Nephron progenitor cell (in vitro differentiated cells): ENCODE data around the gene HOATZ.
A peak's percentile ranks its signal among the peaks of the same experiment; 100 is the strongest.

Experiments used
- DNase-seq: peaks from one replicate; pipeline ENCODE4 v3.0.0; 2021
- H3K27ac Mint-ChIP-seq: 2 replicates; pipeline ENCODE4 v1.8.0; 2021; ENCODE audit warnings: mild to moderate bottlenecking, moderate library complexity, mixed read lengths
- H3K27me3 Mint-ChIP-seq: 2 replicates; pipeline ENCODE4 v1.8.0; 2021; ENCODE audit warnings: mild to moderate bottlenecking, low read depth, mixed read lengths; ENCODE audit not compliant: poor library complexity
- H3K36me3 Mint-ChIP-seq: 2 replicates; pipeline ENCODE4 v1.8.0; 2021; ENCODE audit warnings: low read depth, mixed read lengths
- H3K4me1 Mint-ChIP-seq: 2 replicates; pipeline ENCODE4 v1.8.0; 2021; ENCODE audit warnings: mixed read lengths
- H3K4me3 Mint-ChIP-seq: 2 replicates; pipeline ENCODE4 v1.8.0; 2021; ENCODE audit warnings: mild to moderate bottlenecking, moderate library complexity, mixed read lengths
- H3K9me3 Mint-ChIP-seq: 2 replicates; pipeline ENCODE4 v1.8.0; 2021; ENCODE audit warnings: mild to moderate bottlenecking, moderate library complexity, mixed read lengths
- TF ChIP-seq, protein P1 (sequence below): fragments of 200-600 bp; sonication (generic); IDR thresholded peaks from 2 replicates; pipeline ENCODE4 v1.5.0; 2021; ENCODE audit warnings: antibody characterized with exemption

The HOATZ gene

GRCh38 chr11:111513240-111513605 lies 1.4 kb upstream of the HOATZ start:
- TF ChIP-seq, protein P1, sequence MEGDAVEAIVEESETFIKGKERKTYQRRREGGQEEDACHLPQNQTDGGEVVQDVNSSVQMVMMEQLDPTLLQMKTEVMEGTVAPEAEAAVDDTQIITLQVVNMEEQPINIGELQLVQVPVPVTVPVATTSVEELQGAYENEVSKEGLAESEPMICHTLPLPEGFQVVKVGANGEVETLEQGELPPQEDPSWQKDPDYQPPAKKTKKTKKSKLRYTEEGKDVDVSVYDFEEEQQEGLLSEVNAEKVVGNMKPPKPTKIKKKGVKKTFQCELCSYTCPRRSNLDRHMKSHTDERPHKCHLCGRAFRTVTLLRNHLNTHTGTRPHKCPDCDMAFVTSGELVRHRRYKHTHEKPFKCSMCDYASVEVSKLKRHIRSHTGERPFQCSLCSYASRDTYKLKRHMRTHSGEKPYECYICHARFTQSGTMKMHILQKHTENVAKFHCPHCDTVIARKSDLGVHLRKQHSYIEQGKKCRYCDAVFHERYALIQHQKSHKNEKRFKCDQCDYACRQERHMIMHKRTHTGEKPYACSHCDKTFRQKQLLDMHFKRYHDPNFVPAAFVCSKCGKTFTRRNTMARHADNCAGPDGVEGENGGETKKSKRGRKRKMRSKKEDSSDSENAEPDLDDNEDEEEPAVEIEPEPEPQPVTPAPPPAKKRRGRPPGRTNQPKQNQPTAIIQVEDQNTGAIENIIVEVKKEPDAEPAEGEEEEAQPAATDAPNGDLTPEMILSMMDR = no peak
- Mint-ChIP-seq H3K4me1 (peaks cover 5% of the 10 kb centered on the region), H3K4me3 (peak overlapping the region; percentile 17)

GRCh38 chr11:111515591-111515990 lies 1.0 kb downstream of the HOATZ start:
- H3K9me3 Mint-ChIP-seq = no peaks in the 10 kb centered on the region
- no peaks in the 10 kb centered on the region for H3K4me1 Mint-ChIP-seq
- no peak for DNase-seq
- H3K4me3 Mint-ChIP-seq = no peak overlapping the region
- TF ChIP-seq, protein P1 = no peak
- peaks cover 59% of the 10 kb centered on the region for H3K27me3 Mint-ChIP-seq
- no peak overlapping the region for H3K27ac Mint-ChIP-seq
- no peaks in the 10 kb centered on the region for H3K36me3 Mint-ChIP-seq

More at GRCh38 chr11:111513240-111513605, 1.4 kb upstream of the HOATZ start:
- H3K9me3 Mint-ChIP-seq = no peaks in the 10 kb centered on the region
- peaks cover 63% of the 10 kb centered on the region for H3K27me3 Mint-ChIP-seq
- no peaks in the 10 kb centered on the region for H3K36me3 Mint-ChIP-seq
- no peak overlapping the region for H3K27ac Mint-ChIP-seq
- no peak for DNase-seq

GRCh38 chr11:111518668-111519067 lies 4.1 kb downstream of the HOATZ start:
- Mint-ChIP-seq H3K9me3 (no peaks in the 10 kb centered on the region), H3K36me3 (no peaks in the 10 kb centered on the region), H3K27ac (no peak overlapping the region), H3K4me3 (no peak overlapping the region), H3K27me3 (peaks cover 30% of the 10 kb centered on the region), H3K4me1 (no peaks in the 10 kb centered on the region)
- DNase-seq = no peak
- TF ChIP-seq, protein P1 = no peak

DNA sequence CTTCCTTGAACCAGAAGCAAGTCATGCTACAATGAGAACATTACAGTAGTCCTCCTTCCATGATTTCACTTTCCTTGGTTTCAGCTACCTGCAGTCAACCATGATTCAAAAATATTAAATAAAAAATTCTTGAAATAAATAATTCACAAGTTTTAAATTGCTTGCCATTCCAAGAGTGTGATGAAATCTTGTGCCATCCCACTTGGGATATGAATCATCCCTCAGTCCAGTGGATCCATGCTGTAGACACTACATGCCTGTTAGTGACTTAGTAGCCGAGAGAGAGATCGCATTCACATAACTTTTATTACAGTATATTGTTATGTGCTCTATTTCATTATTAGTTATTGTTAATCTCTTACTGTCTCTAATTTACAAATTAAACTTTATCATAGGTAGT lies 6.0 kb downstream of the HOATZ start:
- Mint-ChIP-seq H3K27me3 (peaks cover 11% of the 10 kb centered on the region), H3K36me3 (no peaks in the 10 kb centered on the region), H3K27ac (no peak overlapping the region), H3K9me3 (no peaks in the 10 kb centered on the region), H3K4me1 (no peaks in the 10 kb centered on the region), H3K4me3 (no peak overlapping the region)
- DNase-seq = no peak
- TF ChIP-seq, protein P1 = no peak

DNA sequence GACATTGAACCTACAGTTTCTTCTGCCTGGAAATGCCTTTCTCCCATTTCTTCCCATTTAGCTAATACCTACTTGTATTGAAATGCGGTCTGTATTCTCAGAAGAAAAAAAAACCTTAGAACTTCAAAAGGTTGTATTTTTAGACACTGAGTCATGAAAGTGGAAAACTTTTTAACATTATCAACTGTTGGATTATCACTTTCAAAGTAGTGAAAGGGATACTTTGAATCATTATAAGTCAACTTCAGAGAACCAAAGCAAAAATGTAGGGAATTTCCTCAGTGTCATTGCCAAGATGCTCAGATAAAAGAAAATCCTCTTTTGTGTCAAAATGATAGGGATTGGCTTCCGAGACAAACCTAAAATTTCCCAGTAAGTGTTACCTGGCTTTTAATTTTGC lies 6.6 kb downstream of the HOATZ start:
- Mint-ChIP-seq H3K36me3 (no peaks in the 10 kb centered on the region), H3K9me3 (no peaks in the 10 kb centered on the region), H3K4me1 (no peaks in the 10 kb centered on the region), H3K27ac (no peak overlapping the region), H3K27me3 (peaks cover 5% of the 10 kb centered on the region), H3K4me3 (no peak overlapping the region)
- DNase-seq = no peak
- TF ChIP-seq, protein P1 = no peak

GRCh38 chr11:111522426-111522825 lies 7.8 kb downstream of the HOATZ start:
- Mint-ChIP-seq H3K4me3 (no peak overlapping the region), H3K9me3 (no peaks in the 10 kb centered on the region), H3K27ac (no peak overlapping the region), H3K27me3 (no peaks in the 10 kb centered on the region), H3K36me3 (no peaks in the 10 kb centered on the region), H3K4me1 (no peaks in the 10 kb centered on the region)
- DNase-seq = no peak
- TF ChIP-seq, protein P1 = no peak
